ENCODE data around the gene XRCC4. TPM values are rescaled to one million over a fixed set of nuclear protein-coding genes. Genes with fewer than 3 reads are reported as not detected.
A peak's percentile ranks its signal among the peaks of the same experiment; 100 is the strongest.

Gene XRCC4
- total RNA-seq, 1 donor = 8.0 TPM

DNA sequence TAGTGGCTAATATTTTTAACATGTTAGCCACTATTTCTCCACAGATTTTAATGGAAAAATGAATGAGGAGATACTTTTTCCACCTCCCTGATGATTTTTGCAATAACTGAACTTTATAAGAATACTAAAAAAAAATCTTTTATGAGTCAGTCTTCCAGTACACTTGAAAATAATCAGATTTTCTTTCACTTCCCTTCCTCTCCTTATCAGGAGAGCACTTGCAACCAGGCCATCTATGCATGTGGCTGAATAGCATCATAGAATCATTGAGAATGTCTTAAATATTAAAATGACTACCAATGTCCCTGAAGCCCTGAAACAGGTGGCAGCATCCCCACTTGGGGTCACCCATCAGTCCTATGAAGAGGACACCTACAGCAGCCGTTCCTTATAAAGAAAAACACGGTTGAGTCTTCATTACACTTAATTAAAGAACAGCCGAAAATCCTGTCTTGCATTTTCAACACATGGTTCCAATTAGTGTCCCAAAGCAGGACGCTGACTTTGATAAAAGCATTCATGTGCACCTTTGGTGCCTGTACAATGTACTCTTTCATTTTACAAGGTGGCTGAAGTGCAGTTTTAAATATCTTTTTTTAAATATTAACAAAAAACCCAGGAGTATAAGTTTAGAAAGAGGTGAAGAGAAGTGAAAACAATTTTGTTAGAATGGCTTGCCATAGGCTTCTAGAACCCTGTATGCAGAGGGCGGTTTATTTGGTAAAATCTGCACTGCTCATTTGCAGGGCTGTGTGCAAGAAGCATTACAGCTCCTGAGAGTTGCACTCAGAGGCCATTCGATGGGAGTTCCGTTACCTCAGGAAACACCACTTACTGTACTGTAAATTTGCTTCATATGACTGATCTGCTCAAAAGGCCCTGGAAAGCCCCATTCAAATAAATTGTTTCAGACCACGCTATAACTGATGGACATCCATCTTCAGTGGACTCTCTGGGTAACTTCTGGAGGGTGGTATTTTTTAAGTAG lies 287.3 kb downstream of the XRCC4 start:
- Histone ChIP-seq H3K27ac (ENCODE audit: low read depth, low read length) (no peak overlapping the region), H3K4me3 (ENCODE audit: insufficient read depth, low read length) (no peak overlapping the region), H3K79me2 (ENCODE audit: insufficient read depth, low read length) (no peaks in the 10 kb centered on the region), H3K4me2 (ENCODE audit: insufficient read depth, low read length) (no peak overlapping the region), H2AFZ (ENCODE audit: low read length) (no peak overlapping the region), H3K4me1 (ENCODE audit: insufficient read depth, low read length) (peaks cover 13% of the 10 kb centered on the region), H3K27me3 (ENCODE audit: insufficient read depth, low read length) (no peaks in the 10 kb centered on the region), H3K36me3 (ENCODE audit: insufficient read depth, low read length) (no peaks in the 10 kb centered on the region), H4K20me1 (ENCODE audit: insufficient read depth, low read length) (no peaks in the 10 kb centered on the region), H3K9me3 (ENCODE audit: low read depth, low read length) (no peaks in the 10 kb centered on the region)
- no peak for TF ChIP-seq CTCF (IDR thresholded peaks at IDR 0.05; ENCODE audit: extremely low read depth, low read depth, low read length)
- DNase-seq (ENCODE audit: insufficient read length, low spot score, missing footprints) = no peak

DNA sequence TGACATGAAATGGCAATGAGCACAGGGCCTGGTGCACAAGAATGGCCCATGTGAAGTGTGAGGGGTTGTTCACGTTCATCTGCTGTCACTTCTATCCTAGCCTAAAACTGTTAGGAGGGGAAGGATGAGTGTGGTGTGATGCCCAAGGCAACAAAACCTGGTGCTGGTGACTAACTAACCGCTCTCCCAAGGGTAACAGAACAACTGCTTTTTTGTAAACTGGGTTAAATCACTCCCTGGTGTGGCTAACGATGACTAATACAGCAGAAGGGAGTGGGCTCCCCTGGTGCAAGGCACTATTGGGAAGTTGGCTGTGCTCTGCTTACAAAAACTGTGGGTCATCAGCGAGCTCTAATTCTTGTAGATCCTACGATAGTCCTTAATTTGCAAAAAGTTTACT lies 291.0 kb downstream of the XRCC4 start:
- Histone ChIP-seq H3K4me1 (ENCODE audit: insufficient read depth, low read length) (peaks cover 13% of the 10 kb centered on the region), H3K4me2 (ENCODE audit: insufficient read depth, low read length) (peak overlapping the region; percentile 49), H3K27me3 (ENCODE audit: insufficient read depth, low read length) (no peaks in the 10 kb centered on the region), H3K27ac (ENCODE audit: low read depth, low read length) (peak overlapping the region; percentile 2), H3K9me3 (ENCODE audit: low read depth, low read length) (no peaks in the 10 kb centered on the region), H3K36me3 (ENCODE audit: insufficient read depth, low read length) (no peaks in the 10 kb centered on the region), H3K4me3 (ENCODE audit: insufficient read depth, low read length) (no peak overlapping the region), H2AFZ (ENCODE audit: low read length) (no peak overlapping the region), H4K20me1 (ENCODE audit: insufficient read depth, low read length) (no peaks in the 10 kb centered on the region), H3K79me2 (ENCODE audit: insufficient read depth, low read length) (no peaks in the 10 kb centered on the region)
- DNase-seq (ENCODE audit: insufficient read length, low spot score, missing footprints) = peak; percentile 66
- TF ChIP-seq CTCF (IDR thresholded peaks at IDR 0.05; ENCODE audit: extremely low read depth, low read depth, low read length) = no peak

DNA sequence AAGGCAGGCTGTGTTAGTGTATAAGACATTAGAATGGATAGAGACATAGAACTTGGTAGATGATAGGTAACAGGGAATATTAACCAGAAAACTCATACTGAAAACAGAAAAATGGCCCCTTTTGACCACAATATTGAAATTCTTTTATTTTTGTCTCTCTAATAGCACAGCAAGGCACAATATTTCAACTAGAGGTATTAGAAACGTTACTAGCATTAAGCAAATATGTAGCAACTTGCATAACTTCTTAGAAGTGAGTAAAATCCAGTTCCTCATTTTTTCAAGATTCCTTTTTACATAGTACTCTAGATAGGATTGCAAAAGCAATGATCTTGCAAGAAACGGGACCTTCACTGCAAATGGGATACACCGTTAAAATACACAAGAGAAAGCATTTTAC lies 291.5 kb downstream of the XRCC4 start:
- Histone ChIP-seq H3K4me3 (ENCODE audit: insufficient read depth, low read length) (no peak overlapping the region), H4K20me1 (ENCODE audit: insufficient read depth, low read length) (no peaks in the 10 kb centered on the region), H3K27ac (ENCODE audit: low read depth, low read length) (peak overlapping the region; percentile 2), H3K79me2 (ENCODE audit: insufficient read depth, low read length) (no peaks in the 10 kb centered on the region), H3K9me3 (ENCODE audit: low read depth, low read length) (no peaks in the 10 kb centered on the region), H2AFZ (ENCODE audit: low read length) (no peak overlapping the region), H3K4me2 (ENCODE audit: insufficient read depth, low read length) (peak overlapping the region; percentile 49), H3K36me3 (ENCODE audit: insufficient read depth, low read length) (no peaks in the 10 kb centered on the region), H3K4me1 (ENCODE audit: insufficient read depth, low read length) (peaks cover 13% of the 10 kb centered on the region), H3K27me3 (ENCODE audit: insufficient read depth, low read length) (no peaks in the 10 kb centered on the region)
- no peak for DNase-seq (ENCODE audit: insufficient read length, low spot score, missing footprints)
- TF ChIP-seq CTCF (IDR thresholded peaks at IDR 0.05; ENCODE audit: extremely low read depth, low read depth, low read length) = no peak

GRCh38 chr5:83370957-83371356 lies 293.6 kb downstream of the XRCC4 start:
- H3K79me2 ChIP-seq (ENCODE audit: insufficient read depth, low read length) = no peaks in the 10 kb centered on the region
- no peak for TF ChIP-seq CTCF (IDR thresholded peaks at IDR 0.05; ENCODE audit: extremely low read depth, low read depth, low read length)
- no peak overlapping the region for H2AFZ ChIP-seq (ENCODE audit: low read length)

More at GRCh38 chr5:83370957-83371356, 293.6 kb downstream of the XRCC4 start:
- Histone ChIP-seq H3K27ac (ENCODE audit: low read depth, low read length) (no peak overlapping the region), H3K36me3 (ENCODE audit: insufficient read depth, low read length) (no peaks in the 10 kb centered on the region), H3K4me2 (ENCODE audit: insufficient read depth, low read length) (no peak overlapping the region), H4K20me1 (ENCODE audit: insufficient read depth, low read length) (no peaks in the 10 kb centered on the region), H3K4me1 (ENCODE audit: insufficient read depth, low read length) (peaks cover 24% of the 10 kb centered on the region), H3K9me3 (ENCODE audit: low read depth, low read length) (no peaks in the 10 kb centered on the region), H3K27me3 (ENCODE audit: insufficient read depth, low read length) (no peaks in the 10 kb centered on the region), H3K4me3 (ENCODE audit: insufficient read depth, low read length) (no peak overlapping the region)
- no peak for DNase-seq (ENCODE audit: insufficient read length, low spot score, missing footprints)
